GM19395 (cell line): ENCODE results near the gene C17orf114.

Experiments
- ATAC-seq: cut with Tn5 transposase; IDR thresholded peaks from one replicate; pipeline ENCODE4 v1.9.1; 2021; ENCODE audit warnings: mild to moderate bottlenecking, moderate library complexity; ENCODE audit not compliant: unreplicated experiment

Gene C17orf114

GRCh38 chr17:4802228-4802627 is at the start of gene C17orf114:
C17orf114 (minus strand) TSS chr17:4802328.
- no peak for ATAC-seq

- no peak for ATAC-seq
Observed at GRCh38 chr17:4851084-4851483, 49.0 kb upstream of the C17orf114 start.

- ATAC-seq, result no peak
Observed at GRCh38 chr17:4850246-4850645, 48.1 kb upstream of the C17orf114 start.

GRCh38 chr17:4849011-4849536 is 46.9 kb upstream of the C17orf114 start:
- ATAC-seq, result no peak

GRCh38 chr17:4846635-4847390 is 44.7 kb upstream of the C17orf114 start:
- no peak for ATAC-seq

GRCh38 chr17:4845118-4845517 is 43.0 kb upstream of the C17orf114 start:
- ATAC-seq, result no peak

- ATAC-seq, result no peak
Observed at GRCh38 chr17:4843321-4844000, 41.3 kb upstream of the C17orf114 start.

GRCh38 chr17:4842376-4842775 is 40.2 kb upstream of the C17orf114 start:
- no peak for ATAC-seq

- ATAC-seq, result no peak
Observed at GRCh38 chr17:4840893-4841242, 38.7 kb upstream of the C17orf114 start.

- no peak for ATAC-seq
Observed at GRCh38 chr17:4839965-4840892, 38.1 kb upstream of the C17orf114 start.

GRCh38 chr17:4839221-4839620 is 37.1 kb upstream of the C17orf114 start:
- no peak for ATAC-seq

GRCh38 chr17:4838309-4838785 is 36.2 kb upstream of the C17orf114 start:
- ATAC-seq, result no peak

GRCh38 chr17:4837471-4838308 is 35.6 kb upstream of the C17orf114 start:
- no peak for ATAC-seq

- ATAC-seq, result no peak
Observed at GRCh38 chr17:4836221-4836620, 34.1 kb upstream of the C17orf114 start.

- no peak for ATAC-seq
Observed at GRCh38 chr17:4834681-4835020, 32.5 kb upstream of the C17orf114 start.

GRCh38 chr17:4833941-4834680 is 32.0 kb upstream of the C17orf114 start:
- ATAC-seq, result no peak

- peak; percentile 77 for ATAC-seq
Observed at GRCh38 chr17:4833178-4833940, 31.2 kb upstream of the C17orf114 start, which contains the start of gene MINK1. MINK1 (plus strand) TSS chr17:4833340; CDS start chr17:4833584, 244 bp downstream.

- ATAC-seq, result peak; percentile 9
Observed at GRCh38 chr17:4832829-4833177, 30.7 kb upstream of the C17orf114 start.

GRCh38 chr17:4827399-4827798 is 25.3 kb upstream of the C17orf114 start:
- ATAC-seq, result no peak
